ENCODE measurements around the gene CCSER1. TPM values are rescaled to one million over a fixed set of nuclear protein-coding genes. Genes with fewer than 3 reads are reported as not detected.
"Not testable (repeated sequence)": the region's sequence is repeated elsewhere in the genome, so short reads cannot be mapped to it uniquely, and the experiment has no call there.

Gene CCSER1
- total RNA-seq, 1 donor from 2014 or later: 20.1 TPM

- H3K27ac Mint-ChIP-seq: no peak overlapping the region
- CTCF ChIA-PET: no interaction called here
- POLR2A ChIA-PET: no interaction called here
- no peaks in the 10 kb centered on the region for H3K4me1 Mint-ChIP-seq
- no peak overlapping the region for H3K4me3 Mint-ChIP-seq
- ATAC-seq (ENCODE audit: low read depth) (no peak), DNase-seq (no peak)
- TF ChIP-seq CTCF (IDR thresholded peaks at IDR 0.05): no peak
- peaks cover 12% of the 10 kb centered on the region for H3K9me3 Mint-ChIP-seq
- no peaks in the 10 kb centered on the region for H3K27me3 Mint-ChIP-seq
- intact Hi-C loops (cut with micrococcal nuclease): no loop called here
- no peaks in the 10 kb centered on the region for H3K36me3 Mint-ChIP-seq (ENCODE audit: low read depth)
Observed at GRCh38 chr4:91322961-91323360, 1195.8 kb downstream of the CCSER1 start.

- no peak for TF ChIP-seq CTCF (IDR thresholded peaks at IDR 0.05)
- Mint-ChIP-seq H3K4me1 (no peaks in the 10 kb centered on the region), H3K27me3 (no peaks in the 10 kb centered on the region), H3K9me3 (peaks cover 21% of the 10 kb centered on the region), H3K27ac (no peak overlapping the region), H3K4me3 (no peak overlapping the region), H3K36me3 (ENCODE audit: low read depth) (no peaks in the 10 kb centered on the region)
- ChIA-PET POLR2A (no interaction called here), CTCF (no interaction called here)
- DNase-seq (no peak), ATAC-seq (ENCODE audit: low read depth) (no peak)
- intact Hi-C loops (cut with micrococcal nuclease): no loop called here
Observed at GRCh38 chr4:91325495-91325894, 1198.3 kb downstream of the CCSER1 start.

- ATAC-seq (ENCODE audit: low read depth); POLR2A ChIA-PET; H3K27me3 Mint-ChIP-seq; H3K36me3 Mint-ChIP-seq (ENCODE audit: low read depth); CTCF ChIA-PET; H3K27ac Mint-ChIP-seq; H3K4me3 Mint-ChIP-seq; intact Hi-C loops (cut with micrococcal nuclease); H3K4me1 Mint-ChIP-seq; DNase-seq: not testable (repeated sequence)
- H3K9me3 Mint-ChIP-seq: peaks cover 21% of the 10 kb centered on the region
Observed at GRCh38 chr4:91326167-91326566, 1199.0 kb downstream of the CCSER1 start.

GRCh38 chr4:91330555-91331137 lies 1203.5 kb downstream of the CCSER1 start:
- Mint-ChIP-seq H3K4me3 (no peak overlapping the region), H3K36me3 (ENCODE audit: low read depth) (no peaks in the 10 kb centered on the region), H3K27ac (no peak overlapping the region), H3K9me3 (peaks cover 17% of the 10 kb centered on the region), H3K4me1 (no peaks in the 10 kb centered on the region), H3K27me3 (no peaks in the 10 kb centered on the region)
- ATAC-seq (ENCODE audit: low read depth) (no peak), DNase-seq (no peak)
- ChIA-PET POLR2A (no interaction called here), CTCF (no interaction called here)
- no peak for TF ChIP-seq CTCF (IDR thresholded peaks at IDR 0.05)
- intact Hi-C loops (cut with micrococcal nuclease): no loop called here

- POLR2A ChIA-PET: no interaction called here
Observed at GRCh38 chr4:91340822-91341221, 1213.6 kb downstream of the CCSER1 start.

More at GRCh38 chr4:91340822-91341221, 1213.6 kb downstream of the CCSER1 start:
- no peaks in the 10 kb centered on the region for H3K4me1 Mint-ChIP-seq
- H3K36me3 Mint-ChIP-seq (ENCODE audit: low read depth): no peaks in the 10 kb centered on the region
- no peak for TF ChIP-seq CTCF (IDR thresholded peaks at IDR 0.05)
- H3K4me3 Mint-ChIP-seq: no peak overlapping the region
- CTCF ChIA-PET: no interaction called here
- ATAC-seq (ENCODE audit: low read depth) (no peak), DNase-seq (no peak)
- H3K27me3 Mint-ChIP-seq: no peaks in the 10 kb centered on the region
- peaks cover 1% of the 10 kb centered on the region for H3K9me3 Mint-ChIP-seq
- intact Hi-C loops (cut with micrococcal nuclease): no loop called here
- H3K27ac Mint-ChIP-seq: no peak overlapping the region
